Spleen (tissue), 11 donors: Measurements from ENCODE around the gene IL32. TPM values are rescaled to one million over a fixed set of nuclear protein-coding genes. Genes with fewer than 3 reads are reported as not detected.

Experiments used
- DNase-seq: peaks from one replicate; pipeline ENCODE4 v3.0.0-alpha.2; 2020
- H3K27ac ChIP-seq, 8 donors: fragments of 200-600 bp; sonication (generic) in 7 of 8; 1 replicate in 4 of 8; 2 replicates in 4 of 8; pipeline versions ENCODE4 v1.5.0 to v1.8.0; 2016 to 2021; ENCODE audit warnings: inconsistent platforms in 4 of 8, mild to moderate bottlenecking in 4 of 8, moderate library complexity in 1 of 8
- H3K27me3 ChIP-seq, 7 donors: fragments of 200-600 bp; sonication (generic) in 6 of 7; replicated peaks in 1 of 7; 1 replicate in 4 of 7; 2 replicates in 3 of 7; pipeline versions ENCODE4 v1.5.0 to v1.8.0; 2016 to 2021; ENCODE audit warnings: inconsistent platforms in 3 of 7, mild to moderate bottlenecking in 1 of 7
- H3K36me3 ChIP-seq, 6 donors: fragments of 200-600 bp; sonication (generic) in 5 of 6; 1 replicate in 4 of 6; 2 replicates in 2 of 6; pipeline versions ENCODE4 v1.5.0 to v1.8.0; 2016 to 2021; ENCODE audit warnings: inconsistent platforms in 2 of 6
- H3K4me1 ChIP-seq, 6 donors: fragments of 200-600 bp; sonication (generic) in 5 of 6; 1 replicate in 3 of 6; 2 replicates in 3 of 6; pipeline versions ENCODE4 v1.5.0 to v1.8.0; 2016 to 2021; ENCODE audit warnings: inconsistent platforms in 3 of 6
- H3K4me3 ChIP-seq, 8 donors: fragments of 200-600 bp; sonication (generic) in 7 of 8; 1 replicate in 4 of 8; 2 replicates in 4 of 8; pipeline versions ENCODE4 v1.5.0 to v1.8.0; 2016 to 2021; ENCODE audit warnings: inconsistent platforms in 4 of 8, mild to moderate bottlenecking in 4 of 8, moderate library complexity in 2 of 8
- H3K9me3 ChIP-seq, 8 donors: fragments of 200-600 bp; sonication (generic) in 7 of 8; 1 replicate in 4 of 8; 2 replicates in 4 of 8; pipeline versions ENCODE4 v1.5.0 to v1.8.0; 2016 to 2021; ENCODE audit warnings: inconsistent platforms in 4 of 8
- CTCF ChIP-seq, 11 experiments: fragments of 200-600 bp in 7 of 11; fragments of 450-650 bp in 4 of 11; sonication (generic) in 4 of 11; IDR thresholded peaks in 8 of 11; conservative IDR thresholded peaks in 3 of 11; 1 replicate in 7 of 11; 2 replicates in 4 of 11; pipeline versions ENCODE4 v1.4.0 to v1.8.0; 2016 to 2021; ENCODE audit warnings: antibody characterized with exemption in 11 of 11, inconsistent platforms in 4 of 11, mild to moderate bottlenecking in 1 of 11
- POLR2A ChIP-seq, 3 donors: fragments of 450-650 bp; IDR thresholded peaks; one replicate each; pipeline ENCODE4 v1.5.1; 2017; ENCODE audit warnings: antibody characterized with exemption in 3 of 3, mild to moderate bottlenecking in 1 of 3
- POLR2AphosphoS5 ChIP-seq, 3 donors: sonication (generic); formaldehyde crosslinking; IDR thresholded peaks; one replicate each; pipeline ENCODE4 v1.5.1; 2017; ENCODE audit warnings: antibody characterized with exemption in 3 of 3
- WGBS, 5 donors: extraction: QIAGEN DNeasy Blood & Tissue Kit in 3 of 5; methylation state at CpG; one replicate each; pipeline versions ENCODE4 v1.1.5 to v1.1.7; 2013 to 2018; 5-methylcytosine and 5-hydroxymethylcytosine counted together
- intact Hi-C: fragments of 100-400 bp; cut with DNase I; formaldehyde crosslinking; loops from one replicate; pipeline ENCODE4 v1.15.0; 2023; ENCODE audit warnings: low total_unique reads
- polyA plus RNA-seq, 3 donors: library from polyadenylated mRNA; stranded (reverse); fragments of 200-250 nt; gene quantifications; one replicate each; pipeline ENCODE4 v1.2.1, GENCODE V29; 2013
- small RNA-seq, 4 donors: library from RNA; depleted of rRNA; stranded (forward); fragments of <200 nt; gene quantifications; one replicate each; pipeline ENCODE3, GENCODE V24; 2016
- total RNA-seq, 7 donors: library from RNA; depleted of rRNA in 3 of 7; stranded (reverse); fragments of >200 nt in 3 of 7; fragmentation: NEBNext Ultra II Directional in 4 of 7; extraction: Animal tissue kit (Norgen Biotek cat#: 25700) in 4 of 7; gene quantifications; one replicate each; pipeline versions ENCODE4 v1.1.0 to v1.2.1, GENCODE V29; 2016 to 2021
- donor health status: healthy with polysubstance abuse.
- donor health status: DM: no; HTN: no; CAD: no; lungs with moderate emphysema.
- donor health status: DM: no; HTN: no; CAD: no.
- donor health status: Bipolar disorder and iron deficiency.
- donor health status: healthy.
- donor health status: DM: no; HTN: no; CAD: no.
- donor health status: DM: yes; HTN: yes; CAD: no.

Gene IL32
- total and polyA plus RNA-seq, 10 donors: 171 to 624 (median 293) TPM

DNA sequence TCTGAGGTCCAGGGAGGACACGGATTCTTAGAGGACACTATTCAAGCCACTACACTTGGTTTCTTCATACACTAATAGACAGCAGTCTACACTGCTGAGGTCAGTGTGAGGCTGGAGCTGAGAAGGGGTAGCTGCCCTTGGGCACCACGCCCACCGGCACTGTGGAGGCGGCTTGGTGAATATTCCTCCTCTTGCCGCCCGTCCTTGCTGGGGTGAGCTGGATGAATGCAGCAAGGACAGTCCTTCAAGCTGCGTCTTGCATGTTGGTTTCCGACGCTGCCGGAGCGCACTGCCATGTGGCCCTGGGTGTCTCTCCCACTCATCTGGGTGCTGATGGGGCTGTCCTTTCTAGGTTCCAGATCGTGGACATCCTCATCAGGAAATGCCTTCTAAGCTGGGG lies 49.6 kb downstream of the IL32 start:
- 88 to 94% (median 92%) methylated on average over 10 to 12 of the region's 12 CpGs for WGBS, 5 donors
- DNase-seq: no peak
- Histone ChIP-seq H3K36me3 (peaks cover 0 to 47% (median 12%) of the 10 kb centered on the region in 6 donors), H3K9me3 (no peaks in the 10 kb centered on the region), H3K4me1 (peaks cover 0 to 33% (median 16%) of the 10 kb centered on the region in 6 donors), H3K27ac (no peak overlapping the region), H3K4me3 (no peak overlapping the region), H3K27me3 (peaks cover 0 to 10% (median 0%) of the 10 kb centered on the region in 7 donors)
- no peak for TF ChIP-seq POLR2AphosphoS5 (IDR thresholded peaks at IDR 0.05)
- TF ChIP-seq POLR2A (IDR thresholded peaks at IDR 0.05): no peak
- no peak for TF ChIP-seq CTCF (IDR thresholded peaks at IDR 0.05 in 8 of 11, conservative IDR thresholded peaks at IDR 0.05 in 3 of 11)
- intact Hi-C loops: no loop called here

DNA sequence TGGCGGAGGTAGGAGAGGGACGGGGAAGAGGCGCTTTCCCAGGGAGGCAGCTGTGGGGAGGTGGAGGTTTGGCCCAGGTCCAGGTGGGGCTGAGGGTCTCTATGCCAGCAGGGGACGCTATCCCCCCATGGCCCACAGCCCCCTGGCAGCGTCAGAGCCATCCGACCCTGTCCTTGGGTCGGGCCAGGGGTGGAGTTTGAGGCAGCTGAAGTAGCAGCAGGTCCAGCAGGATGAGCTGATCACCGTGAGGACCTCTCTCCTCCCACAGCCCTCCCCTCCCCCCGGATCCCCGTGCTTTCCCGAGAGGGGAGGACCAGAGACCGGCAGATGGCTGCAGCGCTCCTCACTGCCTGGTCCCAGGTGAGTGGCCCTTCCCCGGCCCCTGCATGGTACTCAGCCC lies 50.1 kb downstream of the IL32 start:
- Histone ChIP-seq H3K4me3 (no peak overlapping the region), H3K27me3 (peaks cover 0 to 10% (median 0%) of the 10 kb centered on the region in 7 donors), H3K4me1 (peaks cover 0 to 33% (median 16%) of the 10 kb centered on the region in 6 donors), H3K36me3 (peaks cover 0 to 53% (median 15%) of the 10 kb centered on the region in 6 donors), H3K9me3 (no peaks in the 10 kb centered on the region), H3K27ac (no peak overlapping the region)
- intact Hi-C loops: no loop called here
- 71 to 90% (median 82%) methylated on average over 12 to 14 of the region's 14 CpGs for WGBS, 5 donors
- TF ChIP-seq POLR2A (IDR thresholded peaks at IDR 0.05) (no peak), POLR2AphosphoS5 (IDR thresholded peaks at IDR 0.05) (no peak), CTCF (IDR thresholded peaks at IDR 0.05 in 8 of 11, conservative IDR thresholded peaks at IDR 0.05 in 3 of 11) (no peak)
- no peak for DNase-seq

GRCh38 chr16:3118204-3118790 lies 52.9 kb downstream of the IL32 start:
- H3K4me1 ChIP-seq: peaks cover 0 to 32% (median 17%) of the 10 kb centered on the region in 6 donors
- intact Hi-C loops: no loop called here
- no peak overlapping the region for H3K27ac ChIP-seq
- WGBS, 5 donors: 91 to 99% (median 93%) methylated on average over 8 to 16 of the region's 16 CpGs
- peaks cover 0 to 58% (median 15%) of the 10 kb centered on the region in 6 donors for H3K36me3 ChIP-seq
- no peak overlapping the region for H3K4me3 ChIP-seq
- H3K9me3 ChIP-seq: no peaks in the 10 kb centered on the region
- no peak for DNase-seq
- TF ChIP-seq CTCF (IDR thresholded peaks at IDR 0.05 in 8 of 11, conservative IDR thresholded peaks at IDR 0.05 in 3 of 11) (no peak), POLR2A (IDR thresholded peaks at IDR 0.05) (no peak), POLR2AphosphoS5 (IDR thresholded peaks at IDR 0.05) (no peak)
- H3K27me3 ChIP-seq: no peaks in the 10 kb centered on the region

DNA sequence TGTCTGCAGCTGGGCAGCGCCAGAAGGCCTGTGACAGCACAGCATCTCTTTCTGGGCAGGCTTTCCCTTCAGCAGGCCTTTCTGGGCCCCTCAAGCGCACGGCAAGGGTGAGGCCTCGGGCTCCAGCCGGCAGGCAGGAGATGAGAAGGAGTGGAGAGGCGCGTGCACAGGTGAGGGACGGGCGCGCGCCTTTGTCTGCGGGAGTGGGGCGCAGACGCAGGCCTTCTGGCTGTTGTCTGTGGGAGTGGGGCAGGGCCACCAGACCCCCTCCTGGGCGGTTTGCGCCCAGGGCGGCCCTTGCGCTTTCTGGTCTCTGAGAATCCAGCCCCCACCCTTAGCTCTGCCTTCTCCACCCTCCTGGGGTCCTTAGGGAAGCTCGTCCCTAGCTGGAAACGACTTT lies 53.4 kb downstream of the IL32 start:
- Histone ChIP-seq H3K36me3 (peaks cover 0 to 58% (median 15%) of the 10 kb centered on the region in 6 donors), H3K9me3 (no peaks in the 10 kb centered on the region), H3K27ac (no peak overlapping the region), H3K4me3 (no peak overlapping the region), H3K27me3 (no peaks in the 10 kb centered on the region), H3K4me1 (peaks cover 4 to 32% (median 19%) of the 10 kb centered on the region in 6 donors)
- no peak for DNase-seq
- WGBS, 5 donors: 92 to 95% (median 94%) methylated on average over 20 of the region's 20 CpGs
- TF ChIP-seq POLR2A (IDR thresholded peaks at IDR 0.05) (no peak), POLR2AphosphoS5 (IDR thresholded peaks at IDR 0.05) (no peak), CTCF (IDR thresholded peaks at IDR 0.05 in 8 of 11, conservative IDR thresholded peaks at IDR 0.05 in 3 of 11) (no peak)
- intact Hi-C loops: no loop called here

Small RNAs within 50 kb of the gene (small RNA-seq; reads per million reads assigned to genes)
- gene RNU1-22P: 0 to 0.08 (median 0.03) reads per million in 4 donors

Other genes starting within 250 kb of the IL32 start
- 1 to 10 TPM in 6 of 7 donors, under 1 TPM in 1; 0.81 to 4.9 (median 1.5) TPM for gene PRSS21, start 248.4 kb upstream of the IL32 start, total RNA-seq
- gene PRSS21, start 248.4 kb upstream of the IL32 start, polyA plus RNA-seq: 1 to 10 TPM in 2 of 3 donors, under 1 TPM in 1; 0.49 to 3.4 (median 1.8) TPM
- gene ZG16B, start 235.3 kb upstream of the IL32 start, total RNA-seq: 1 to 10 TPM in 5 of 7 donors, under 1 TPM in 1, not detected in 1; 0.79 to 3.8 (median 1.5) TPM
- gene ZG16B, start 235.3 kb upstream of the IL32 start, polyA plus RNA-seq: 1 to 10 TPM in 2 of 3 donors, under 1 TPM in 1; 0.73 to 1.6 (median 1.5) TPM
- gene PRSS22, start 207.5 kb upstream of the IL32 start, total RNA-seq: under 1 TPM in 1 of 7 donors, not detected in 6; 0.60 TPM
- under 1 TPM in 2 of 3 donors, not detected in 1; 0.19 to 0.33 TPM for gene PRSS22, start 207.5 kb upstream of the IL32 start, polyA plus RNA-seq
- gene FLYWCH2, start 182.4 kb upstream of the IL32 start, total RNA-seq: 10 to 100 TPM; 27.5 to 98.6 (median 48.4) TPM
- gene FLYWCH2, start 182.4 kb upstream of the IL32 start, polyA plus RNA-seq: 10 to 100 TPM; 31.6 to 62.6 (median 49.5) TPM
- gene FLYWCH1, start 153.7 kb upstream of the IL32 start, total RNA-seq: 10 to 100 TPM; 34.8 to 79.3 (median 57.0) TPM
- gene FLYWCH1, start 153.7 kb upstream of the IL32 start, polyA plus RNA-seq: 10 to 100 TPM; 14.0 to 47.0 (median 43.9) TPM
- 1 to 10 TPM in 1 of 7 donors, under 1 TPM in 1, not detected in 5; 0.40 to 1.0 TPM for gene KREMEN2, start 101.4 kb upstream of the IL32 start, total RNA-seq
- 1 to 10 TPM in 1 of 3 donors, under 1 TPM in 2; 0.41 to 1.2 (median 0.42) TPM for gene KREMEN2, start 101.4 kb upstream of the IL32 start, polyA plus RNA-seq
- gene PAQR4, start 96.3 kb upstream of the IL32 start, total RNA-seq: 1 to 10 TPM; 3.3 to 9.0 (median 6.4) TPM
- 1 to 10 TPM; 2.1 to 7.1 (median 6.3) TPM for gene PAQR4, start 96.3 kb upstream of the IL32 start, polyA plus RNA-seq
- gene PKMYT1, start 85.2 kb upstream of the IL32 start, total RNA-seq: 1 to 10 TPM; 3.3 to 9.6 (median 5.6) TPM
- gene PKMYT1, start 85.2 kb upstream of the IL32 start, polyA plus RNA-seq: 10 to 100 TPM in 1 of 3 donors, 1 to 10 TPM in 2; 3.9 to 11.3 (median 6.8) TPM
- gene CLDN9, start 52.7 kb upstream of the IL32 start, total RNA-seq: 1 to 10 TPM in 2 of 7 donors, under 1 TPM in 5; 0.24 to 1.7 (median 0.56) TPM
- gene CLDN9, start 52.7 kb upstream of the IL32 start, polyA plus RNA-seq: under 1 TPM; 0.06 to 0.37 (median 0.16) TPM
- gene CLDN6, start 47.5 kb upstream of the IL32 start, total RNA-seq: not detected
- gene CLDN6, start 47.5 kb upstream of the IL32 start, polyA plus RNA-seq: not detected
- 10 to 100 TPM in 3 of 7 donors, 1 to 10 TPM in 4; 2.0 to 26.1 (median 7.5) TPM for gene TNFRSF12A, start 45.3 kb upstream of the IL32 start, total RNA-seq
- 10 to 100 TPM in 1 of 3 donors, 1 to 10 TPM in 2; 7.7 to 16.5 (median 8.3) TPM for gene TNFRSF12A, start 45.3 kb upstream of the IL32 start, polyA plus RNA-seq
- gene HCFC1R1, start 41.7 kb upstream of the IL32 start, total RNA-seq: 10 to 100 TPM; 15.5 to 30.8 (median 21.6) TPM
- 10 to 100 TPM; 60.5 to 74.5 (median 62.8) TPM for gene HCFC1R1, start 41.7 kb upstream of the IL32 start, polyA plus RNA-seq
- gene THOC6, start 41.6 kb upstream of the IL32 start, total RNA-seq: 10 to 100 TPM; 19.3 to 30.4 (median 26.3) TPM
- 10 to 100 TPM; 40.7 to 57.2 (median 41.0) TPM for gene THOC6, start 41.6 kb upstream of the IL32 start, polyA plus RNA-seq
- gene BICDL2, start 28.7 kb upstream of the IL32 start, total RNA-seq: under 1 TPM in 4 of 7 donors, not detected in 3; 0.30 to 0.77 (median 0.32) TPM
- gene BICDL2, start 28.7 kb upstream of the IL32 start, polyA plus RNA-seq: under 1 TPM; 0.03 to 0.22 (median 0.15) TPM
- gene MMP25, start 19.1 kb upstream of the IL32 start, total RNA-seq: 100 to 1,000 TPM in 4 of 7 donors, 10 to 100 TPM in 3; 24.3 to 282 (median 113) TPM
- 10 to 100 TPM in 2 of 3 donors, 1 to 10 TPM in 1; 2.7 to 45.0 (median 41.9) TPM for gene MMP25, start 19.1 kb upstream of the IL32 start, polyA plus RNA-seq
- under 1 TPM in 1 of 7 donors, not detected in 6; 0.85 TPM for gene ZSCAN10, start 33.7 kb downstream of the IL32 start, total RNA-seq
- gene ZSCAN10, start 33.7 kb downstream of the IL32 start, polyA plus RNA-seq: under 1 TPM in 2 of 3 donors, not detected in 1; 0.02 to 0.06 TPM
- 10 to 100 TPM in 1 of 7 donors, 1 to 10 TPM in 6; 4.1 to 10.4 (median 5.3) TPM for gene ZNF205, start 46.9 kb downstream of the IL32 start, total RNA-seq
- 10 to 100 TPM in 1 of 3 donors, 1 to 10 TPM in 2; 3.5 to 14.2 (median 6.9) TPM for gene ZNF205, start 46.9 kb downstream of the IL32 start, polyA plus RNA-seq
- 10 to 100 TPM in 1 of 7 donors, 1 to 10 TPM in 6; 6.8 to 11.4 (median 7.9) TPM for gene ZNF213, start 69.4 kb downstream of the IL32 start, total RNA-seq
- gene ZNF213, start 69.4 kb downstream of the IL32 start, polyA plus RNA-seq: 1 to 10 TPM; 2.4 to 5.9 (median 2.9) TPM
- gene OR1F1, start 122.6 kb downstream of the IL32 start, total RNA-seq: not detected
- gene OR1F1, start 122.6 kb downstream of the IL32 start, polyA plus RNA-seq: not detected
- gene ZNF200, start 169.5 kb downstream of the IL32 start, total RNA-seq: 10 to 100 TPM; 14.2 to 24.4 (median 15.4) TPM
- gene ZNF200, start 169.5 kb downstream of the IL32 start, polyA plus RNA-seq: 1 to 10 TPM; 4.2 to 6.3 (median 4.8) TPM
- gene MEFV, start 191.0 kb downstream of the IL32 start, total RNA-seq: 10 to 100 TPM; 14.9 to 61.1 (median 28.0) TPM
- gene MEFV, start 191.0 kb downstream of the IL32 start, polyA plus RNA-seq: 1 to 10 TPM in 2 of 3 donors, under 1 TPM in 1; 0.39 to 3.7 (median 1.2) TPM
- gene ZNF263, start 217.9 kb downstream of the IL32 start, total RNA-seq: 10 to 100 TPM; 27.8 to 51.9 (median 39.1) TPM
- 10 to 100 TPM; 16.0 to 21.6 (median 19.8) TPM for gene ZNF263, start 217.9 kb downstream of the IL32 start, polyA plus RNA-seq
- gene TIGD7, start 239.8 kb downstream of the IL32 start, total RNA-seq: 10 to 100 TPM in 2 of 7 donors, 1 to 10 TPM in 5; 5.8 to 12.0 (median 9.2) TPM
- gene TIGD7, start 239.8 kb downstream of the IL32 start, polyA plus RNA-seq: 1 to 10 TPM; 3.6 to 3.8 (median 3.7) TPM
- gene ZNF75A, start 239.9 kb downstream of the IL32 start, total RNA-seq: 10 to 100 TPM; 29.7 to 48.2 (median 42.5) TPM
- 10 to 100 TPM; 17.1 to 30.1 (median 24.2) TPM for gene ZNF75A, start 239.9 kb downstream of the IL32 start, polyA plus RNA-seq